SK-N-MC (cell line): ENCODE measurements around the gene CCDC93.

Experiments used
- FOXP2 ChIP-seq: optimal IDR thresholded peaks from 2 replicates; pipeline ENCODE3; 2011; ENCODE audit warnings: mild to moderate bottlenecking, moderate library complexity; ENCODE audit not compliant: insufficient read depth; ENCODE audit errors: extremely low read length, control extremely low read depth
- POLR2AphosphoS5 ChIP-seq: IDR thresholded peaks from 2 replicates; pipeline ENCODE4 v1.6.1; 2012; ENCODE audit warnings: mild to moderate bottlenecking, low read depth, low read length, borderline replicate concordance

- TF ChIP-seq FOXP2 (no peak), POLR2AphosphoS5 (no peak)
Observed at GRCh38 chr2:117997872-117998454, 15.9 kb downstream of the CCDC93 start.
